Stimulated activated CD4-positive, alpha-beta T cell treated with anti-CD3 and anti-CD28 coated beads, Interleukin-12 subunit alpha, Interleukin-12 subunit beta, amount 100 ng/mL, for 24 hours (primary cell): ENCODE results near the gene DAB2IP.
"Not testable (repeated sequence)": the region's sequence is repeated elsewhere in the genome, so short reads cannot be mapped to it uniquely, and the experiment has no call there.

Source experiments
- DNase-seq, 2 experiments: peaks; one replicate each; pipeline ENCODE4 v3.0.0-alpha.2; 2020; ENCODE audit warnings: low read depth in 2 of 2

DAB2IP gene

DNA sequence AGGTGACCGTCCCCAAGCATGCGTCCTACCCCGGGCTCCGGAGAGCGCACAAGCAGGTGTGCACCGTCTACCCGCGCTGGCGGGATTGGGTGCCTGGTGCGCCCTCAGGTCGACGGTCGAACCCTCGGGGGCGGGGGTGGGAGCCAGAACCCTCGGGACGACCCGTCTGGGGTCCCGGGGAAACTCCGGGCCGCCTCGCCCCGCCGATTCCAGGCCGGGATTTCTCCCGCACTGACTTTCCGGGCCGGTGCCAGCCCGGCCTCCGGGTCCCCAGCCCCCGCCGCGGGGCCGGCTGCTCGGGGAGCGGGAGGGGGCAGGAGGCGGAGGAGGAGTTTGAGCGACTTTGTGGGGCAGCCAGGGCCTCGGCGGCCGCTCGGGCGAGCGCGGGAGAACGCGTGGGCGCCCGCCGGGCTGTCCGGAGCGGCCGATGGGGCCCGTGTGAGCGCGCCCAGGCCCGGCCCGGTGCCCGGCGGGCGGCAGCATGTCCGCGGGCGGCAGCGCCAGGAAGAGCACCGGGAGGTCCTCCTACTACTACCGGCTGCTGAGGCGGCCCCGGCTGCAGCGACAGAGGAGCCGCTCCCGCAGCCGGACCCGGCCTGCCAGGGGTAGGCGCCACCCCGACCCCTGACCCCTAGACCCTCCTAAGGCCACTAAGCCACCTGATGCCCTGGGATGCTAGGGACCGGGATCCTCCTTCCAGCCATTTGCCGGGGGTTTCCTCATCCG is at the start of gene DAB2IP:
Gene DAB2IP (plus strand): TSS at position 340 of the 726 bp plus-strand sequence. CDS start 142 bp downstream, at position 482.
- DNase-seq = no peak

DNA sequence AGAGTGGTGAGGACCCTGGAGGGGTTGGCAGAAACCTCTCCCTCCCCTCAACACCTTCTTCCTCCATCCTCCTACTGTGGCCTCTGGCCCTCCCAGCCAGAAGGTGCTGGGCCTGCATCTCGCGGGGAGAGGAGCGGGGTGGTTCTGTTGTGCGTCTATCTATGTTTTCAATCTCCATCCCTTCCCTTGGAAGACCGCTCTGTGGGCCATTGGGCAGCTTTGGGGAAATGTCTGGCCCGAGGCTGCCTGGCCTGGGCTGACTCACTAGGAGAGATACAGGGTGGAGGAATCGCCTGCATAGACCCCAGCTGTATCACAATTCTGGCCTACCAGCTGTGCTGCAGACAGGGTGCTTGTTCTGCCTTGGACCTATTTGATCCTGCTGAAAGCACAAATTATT is 48.4 kb upstream of the DAB2IP start:
- DNase-seq = no peak

- DNase-seq = no peak
Measured at GRCh38 chr9:121604242-121604641, 47.2 kb upstream of the DAB2IP start.

DNA sequence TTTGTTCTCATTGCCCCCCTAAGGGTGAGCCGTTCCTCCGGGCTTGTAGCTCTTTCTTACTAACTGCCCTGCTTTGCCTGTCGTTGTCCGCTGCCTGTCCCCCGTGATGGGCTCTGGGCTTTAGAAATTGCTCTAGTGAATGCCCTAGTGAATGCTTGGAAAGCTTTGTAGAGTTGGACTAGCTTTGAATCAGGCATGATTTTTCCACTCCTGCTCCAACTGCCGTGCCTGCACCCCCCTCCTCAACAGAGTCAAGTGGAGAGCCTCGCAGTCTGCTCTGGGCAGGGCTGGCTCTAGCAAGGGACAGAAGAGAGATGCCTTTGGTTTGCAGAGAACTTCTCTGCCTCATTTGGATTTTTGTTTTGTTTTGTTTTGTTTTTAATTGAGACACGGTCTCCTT is 46.8 kb upstream of the DAB2IP start:
- no peak for DNase-seq

- no peak for DNase-seq
Measured at GRCh38 chr9:121607434-121608167, 43.8 kb upstream of the DAB2IP start.

GRCh38 chr9:121608168-121608853 is 43.1 kb upstream of the DAB2IP start:
- DNase-seq = no peak

- DNase-seq = no peak
Measured at GRCh38 chr9:121609822-121610637, 41.4 kb upstream of the DAB2IP start.

GRCh38 chr9:121610638-121610953 is 40.8 kb upstream of the DAB2IP start:
- no peak for DNase-seq

GRCh38 chr9:121612511-121612998 is 38.9 kb upstream of the DAB2IP start:
- no peak for DNase-seq

DNA sequence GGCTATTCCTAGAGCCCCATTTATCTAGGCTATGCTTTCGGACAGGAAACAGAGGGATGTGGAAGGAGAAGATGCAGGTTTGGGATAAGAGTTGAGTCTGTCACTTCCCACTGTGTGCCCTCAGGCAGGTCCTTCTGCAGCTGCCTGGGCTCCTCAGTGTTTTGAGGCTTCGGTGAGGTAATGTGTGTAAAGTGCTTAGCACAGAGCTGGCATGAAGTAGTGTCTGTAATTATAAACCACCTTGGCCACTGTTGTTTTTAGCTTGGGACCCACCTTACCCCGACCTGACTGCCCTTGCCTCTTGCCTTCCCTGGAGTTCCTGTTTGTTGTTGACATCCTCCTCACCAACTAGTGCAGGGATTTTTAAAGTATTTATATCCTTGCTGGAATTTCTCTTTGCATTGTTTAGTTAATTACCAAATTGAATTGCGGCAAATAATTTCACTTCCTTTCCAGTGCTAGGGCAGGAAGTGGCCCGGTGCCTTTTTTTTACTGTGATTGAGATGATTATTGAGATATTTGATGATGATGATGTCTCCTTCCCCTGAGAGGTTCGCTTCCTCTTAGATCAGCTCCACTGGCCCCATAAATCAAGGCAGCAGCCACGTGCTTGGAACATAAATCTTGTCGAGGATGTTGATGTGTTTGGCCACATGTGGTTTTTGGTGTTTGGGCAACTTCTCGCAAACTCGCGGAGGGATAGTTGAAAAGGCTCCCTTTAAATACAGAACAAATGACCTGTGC is 38.3 kb upstream of the DAB2IP start:
- no peak for DNase-seq

DNA sequence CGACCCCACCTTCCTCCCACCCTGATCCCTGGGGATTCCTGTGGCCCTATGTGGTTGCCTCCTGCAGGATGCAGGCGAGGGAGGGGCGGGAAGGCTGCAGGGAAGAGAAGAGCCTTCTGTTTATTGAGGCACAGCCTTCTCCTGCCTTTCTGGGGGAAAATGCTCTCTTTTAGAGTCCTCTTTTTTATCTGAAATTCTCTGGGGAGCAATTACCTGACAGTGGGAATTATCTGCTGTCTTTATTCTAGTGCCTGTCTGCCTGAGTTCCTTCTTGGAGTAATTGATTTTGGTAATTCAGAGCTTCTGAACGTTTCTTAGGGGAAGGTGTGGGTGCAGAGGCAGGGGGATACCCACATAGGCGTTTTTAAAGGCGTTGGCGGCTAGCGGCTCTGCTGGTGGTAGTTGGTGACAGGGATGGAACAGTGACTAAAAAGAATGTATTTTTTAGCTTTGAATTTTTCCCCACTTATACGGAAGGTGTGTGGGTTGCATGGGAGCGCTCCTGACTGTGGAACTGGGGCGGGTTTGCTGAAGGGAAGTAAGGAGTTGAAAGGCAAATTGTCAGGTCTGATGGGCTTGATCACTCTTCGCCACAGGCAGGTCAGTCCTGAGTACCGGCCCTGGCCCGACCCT is 35.2 kb upstream of the DAB2IP start:
- no peak for DNase-seq

GRCh38 chr9:121618504-121618903 is 32.9 kb upstream of the DAB2IP start:
- no peak for DNase-seq

- not testable (repeated sequence) for DNase-seq
Measured at GRCh38 chr9:121618910-121619309, 32.5 kb upstream of the DAB2IP start.

- no peak for DNase-seq
Measured at GRCh38 chr9:121619545-121620324, 31.7 kb upstream of the DAB2IP start.

- DNase-seq = no peak
Measured at GRCh38 chr9:121620325-121620673, 31.1 kb upstream of the DAB2IP start.

GRCh38 chr9:121620777-121621449 is 30.5 kb upstream of the DAB2IP start:
- DNase-seq = no peak

- DNase-seq = no peak
Measured at GRCh38 chr9:121622387-121623203, 28.8 kb upstream of the DAB2IP start.

DNA sequence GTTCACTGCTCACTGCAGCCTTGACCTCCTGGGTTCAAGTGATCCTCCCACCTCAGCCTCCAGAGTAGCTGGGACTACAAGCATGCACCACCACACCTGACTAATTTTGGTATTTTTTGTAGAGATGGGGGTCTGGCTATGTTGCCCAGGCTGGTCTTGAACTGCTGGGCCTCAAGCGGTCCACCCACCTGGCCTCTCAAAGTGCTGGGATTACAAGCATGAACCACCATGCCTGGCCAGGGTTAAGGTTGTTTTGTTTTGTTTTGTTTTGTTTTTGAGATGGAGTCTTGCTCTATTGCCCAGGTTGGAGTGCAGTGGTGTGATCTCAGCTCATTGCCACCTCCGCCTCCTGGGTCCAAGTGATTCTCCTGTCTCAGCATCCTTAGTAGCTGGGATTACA is 28.0 kb upstream of the DAB2IP start:
- not testable (repeated sequence) for DNase-seq
